Gastrocnemius medialis (tissue), 4 donors: ENCODE measurements around the gene CAMTA1. TPM values are rescaled to one million over a fixed set of nuclear protein-coding genes. Genes with fewer than 3 reads are reported as not detected.

ENCODE experiments used
- ATAC-seq, 2 donors: fragments of 150-250 bp; one replicate each; pipeline ENCODE4 v1.9.1; 2016
- DNase-seq, 2 donors: peaks; one replicate each; pipeline ENCODE4 v3.0.0-alpha.2; 2019
- H3K27ac ChIP-seq, 4 donors: fragments of 200-600 bp; sonication (generic); 1 replicate in 1 of 4; 2 replicates in 3 of 4; pipeline ENCODE4 v1.5.1; 2016 to 2018; ENCODE audit warnings: mild to moderate bottlenecking in 2 of 4, moderate library complexity in 1 of 4
- H3K27me3 ChIP-seq, 3 donors: fragments of 200-600 bp; sonication (generic) in 2 of 3; 1 replicate in 1 of 3; 2 replicates in 2 of 3; pipeline versions ENCODE4 v1.5.1 to v1.6.0; 2016 to 2019; ENCODE audit warnings: mild to moderate bottlenecking in 1 of 3, moderate library complexity in 1 of 3
- H3K36me3 ChIP-seq, 2 donors: fragments of 200-600 bp; sonication (generic) in 1 of 2; one replicate each; pipeline ENCODE4 v1.5.1; 2017 to 2018
- H3K4me1 ChIP-seq, 2 donors: fragments of 200-600 bp; sonication (generic) in 1 of 2; one replicate each; pipeline ENCODE4 v1.5.1; 2016 to 2017; ENCODE audit warnings: mild to moderate bottlenecking in 2 of 2
- H3K4me3 ChIP-seq, 4 donors: fragments of 200-600 bp; sonication (generic) in 3 of 4; 1 replicate in 1 of 4; 2 replicates in 3 of 4; pipeline ENCODE4 v1.5.1; 2016 to 2019; ENCODE audit warnings: mild to moderate bottlenecking in 2 of 4
- H3K9me3 ChIP-seq, 3 donors: fragments of 200-600 bp; sonication (generic) in 2 of 3; 1 replicate in 1 of 3; 2 replicates in 2 of 3; pipeline ENCODE4 v1.5.1; 2016 to 2019
- CTCF ChIP-seq, 5 experiments: fragments of 450-650 bp in 3 of 5; fragments of 200-600 bp in 2 of 5; sonication (generic) in 2 of 5; IDR thresholded peaks in 4 of 5; conservative IDR thresholded peaks in 1 of 5; 1 replicate in 4 of 5; 2 replicates in 1 of 5; pipeline ENCODE4 v1.5.1; 2016 to 2019; ENCODE audit warnings: antibody characterized with exemption in 5 of 5, mild to moderate bottlenecking in 3 of 5, moderate library complexity in 3 of 5
- POLR2A ChIP-seq, 2 donors: fragments of 450-650 bp; IDR thresholded peaks; one replicate each; pipeline ENCODE4 v1.6.1; 2017; ENCODE audit warnings: antibody characterized with exemption in 2 of 2, mild to moderate bottlenecking in 2 of 2, moderate library complexity in 2 of 2
- in situ Hi-C, 4 donors: fragments of 200-750 bp; cut with MboI; loops; one replicate each; pipeline versions ENCODE4 v1.15.0 to v1.8.0; 2017; ENCODE audit warnings: low sequenced_read_pairs in 4 of 4
- intact Hi-C: fragments of 100-400 bp; cut with DNase I; formaldehyde crosslinking; loops from one replicate; pipeline ENCODE4 v1.15.1; 2023; ENCODE audit warnings: low total_unique reads
- total RNA-seq, 4 donors: library from RNA; depleted of rRNA; stranded (reverse); fragments of >200 nt; gene quantifications; one replicate each; pipeline versions ENCODE4 v1.1.0 to v1.2.3, GENCODE V29; 2016

CAMTA1 gene
- total RNA-seq, 4 donors from 2014 or later = 60.5 to 113 (median 70.4) TPM

DNA sequence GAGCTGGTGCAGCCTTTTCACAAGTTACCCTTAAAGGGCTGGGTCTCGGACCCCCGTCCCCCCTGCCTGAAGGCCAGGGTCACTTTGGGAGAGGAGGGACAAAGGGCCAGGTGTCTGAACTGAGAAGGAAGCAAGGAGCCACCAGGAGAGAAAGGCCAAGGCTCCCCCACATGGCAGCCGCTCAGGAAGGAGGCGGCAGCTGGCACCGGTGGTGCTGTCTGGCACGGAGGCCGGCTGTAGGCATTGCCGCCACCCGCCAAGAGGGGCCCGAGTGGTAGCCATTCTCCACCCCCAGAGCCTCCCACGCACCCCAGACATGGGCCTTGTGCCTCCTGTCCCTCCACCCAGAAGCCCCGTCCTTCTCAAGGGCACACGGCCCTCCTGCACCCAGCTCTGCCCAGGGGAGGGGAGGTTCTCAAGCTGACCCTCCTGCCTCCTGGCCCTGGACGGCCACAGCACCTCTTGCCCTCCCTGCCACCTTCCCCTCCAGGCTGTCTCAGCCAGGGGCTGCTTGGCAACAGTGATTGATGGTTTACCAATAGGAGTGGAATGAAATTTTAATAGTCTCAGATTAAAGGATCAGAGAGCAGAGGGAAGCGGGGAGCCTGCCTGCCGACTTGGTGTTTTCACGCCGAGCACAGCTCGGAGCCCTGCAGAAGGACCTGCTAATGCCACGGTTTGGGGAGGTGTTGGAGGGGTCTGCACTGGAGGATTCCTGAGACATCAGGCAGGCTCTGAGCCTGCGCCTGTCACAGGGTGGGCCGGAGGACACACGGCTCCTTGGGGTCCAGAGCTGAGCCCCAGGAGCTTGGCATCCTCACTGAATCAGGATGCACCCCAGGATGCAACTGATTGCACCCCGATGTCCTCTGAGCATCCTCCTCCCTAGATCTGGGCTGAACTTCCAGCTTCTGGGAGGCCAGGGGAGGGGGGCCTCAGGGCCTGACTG lies 773.9 kb downstream of the CAMTA1 start:
- DNase-seq = no peak
- Histone ChIP-seq H3K9me3 (no peaks in the 10 kb centered on the region), H3K4me1 (no peaks in the 10 kb centered on the region), H3K27me3 (no peaks in the 10 kb centered on the region), H3K4me3 (no peak overlapping the region), H3K36me3 (no peaks in the 10 kb centered on the region), H3K27ac (no peak overlapping the region)
- TF ChIP-seq CTCF (IDR thresholded peaks at IDR 0.05 in 4 of 5, conservative IDR thresholded peaks at IDR 0.05 in 1 of 5) (no peak), POLR2A (IDR thresholded peaks at IDR 0.05) (no peak)
- intact Hi-C loops (no loop called here), in situ Hi-C loops (no loop called here)
- no peak for ATAC-seq

GRCh38 chr1:7560128-7560527 lies 774.9 kb downstream of the CAMTA1 start:
- TF ChIP-seq POLR2A (IDR thresholded peaks at IDR 0.05) (no peak), CTCF (IDR thresholded peaks at IDR 0.05 in 4 of 5, conservative IDR thresholded peaks at IDR 0.05 in 1 of 5) (no peak)
- no peaks in the 10 kb centered on the region for H3K27me3 ChIP-seq
- no peak overlapping the region for H3K4me3 ChIP-seq
- DNase-seq (no peak), ATAC-seq (no peak)
- H3K4me1 ChIP-seq = no peaks in the 10 kb centered on the region
- no peaks in the 10 kb centered on the region for H3K9me3 ChIP-seq
- intact Hi-C loops = no loop called here
- in situ Hi-C loops = no loop called here
- H3K36me3 ChIP-seq = no peaks in the 10 kb centered on the region
- no peak overlapping the region for H3K27ac ChIP-seq

GRCh38 chr1:7560601-7561181 lies 775.4 kb downstream of the CAMTA1 start:
- TF ChIP-seq POLR2A (IDR thresholded peaks at IDR 0.05) (no peak), CTCF (IDR thresholded peaks at IDR 0.05 in 4 of 5, conservative IDR thresholded peaks at IDR 0.05 in 1 of 5) (no peak)
- H3K4me1 ChIP-seq = no peaks in the 10 kb centered on the region
- no peaks in the 10 kb centered on the region for H3K36me3 ChIP-seq
- H3K27me3 ChIP-seq = no peaks in the 10 kb centered on the region
- in situ Hi-C loops = no loop called here
- no peaks in the 10 kb centered on the region for H3K9me3 ChIP-seq
- ATAC-seq = no peak
- H3K27ac ChIP-seq = no peak overlapping the region
- no peak for DNase-seq
- intact Hi-C loops = no loop called here
- no peak overlapping the region for H3K4me3 ChIP-seq

DNA sequence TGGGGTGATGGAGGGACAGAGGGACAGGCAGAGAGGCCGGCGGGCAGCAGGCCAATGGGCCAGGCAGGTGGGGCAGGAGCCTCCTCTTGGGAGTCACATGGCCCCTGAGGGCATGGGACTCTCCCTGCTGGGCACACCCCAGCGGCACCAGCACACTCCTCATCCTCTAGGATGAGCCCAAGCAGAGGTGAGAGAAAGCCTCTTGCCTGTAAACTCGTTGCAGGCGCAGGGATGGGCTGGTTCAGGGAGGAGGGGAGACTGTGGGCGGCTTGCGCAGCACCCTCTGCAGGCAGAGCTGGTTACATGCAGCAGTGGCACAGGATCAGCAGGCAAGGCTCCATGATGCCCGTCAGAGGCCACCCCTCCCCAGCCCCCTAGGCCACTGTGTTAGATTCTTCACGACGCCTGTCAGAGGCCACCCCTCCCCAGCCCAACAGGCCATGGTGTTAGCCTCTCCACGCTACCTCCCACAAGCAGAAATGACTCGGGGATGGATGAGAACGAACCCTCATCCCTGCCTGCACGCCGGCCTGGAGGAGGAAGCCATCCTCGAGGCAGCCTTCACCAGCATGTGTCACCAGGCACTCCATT lies 776.2 kb downstream of the CAMTA1 start:
- ATAC-seq (no peak), DNase-seq (no peak)
- TF ChIP-seq CTCF (IDR thresholded peaks at IDR 0.05 in 4 of 5, conservative IDR thresholded peaks at IDR 0.05 in 1 of 5) = no peak
- no peak for TF ChIP-seq POLR2A (IDR thresholded peaks at IDR 0.05)
- Histone ChIP-seq H3K4me1 (no peaks in the 10 kb centered on the region), H3K27me3 (no peaks in the 10 kb centered on the region), H3K4me3 (no peak overlapping the region), H3K36me3 (no peaks in the 10 kb centered on the region), H3K27ac (no peak overlapping the region), H3K9me3 (no peaks in the 10 kb centered on the region)
- in situ Hi-C loops (no loop called here), intact Hi-C loops (no loop called here)
